ENCODE measurements around the gene SCAF4. TPM values are rescaled to one million over a fixed set of nuclear protein-coding genes. Genes with fewer than 3 reads are reported as not detected.

The SCAF4 gene
- total RNA-seq, 1 donor from 2014 or later, result 33.4 TPM

DNA sequence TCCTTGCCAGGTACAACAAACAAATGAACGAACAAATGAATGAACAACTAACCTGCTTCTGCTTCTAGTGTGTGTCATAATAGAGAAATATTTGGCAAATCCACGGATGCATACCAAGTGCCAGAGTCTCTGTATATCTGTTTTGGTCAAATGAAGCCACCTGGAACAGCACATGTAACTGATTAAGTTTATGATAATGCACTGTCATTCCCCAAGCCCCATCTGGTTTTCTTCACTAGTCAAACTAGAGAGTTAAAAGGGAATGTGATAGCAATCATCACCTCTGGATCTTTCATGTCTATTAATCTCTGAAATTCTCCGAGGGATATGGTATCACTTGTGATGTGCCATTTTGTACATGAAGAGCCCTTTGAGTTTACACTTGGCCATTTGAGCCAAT lies 21.0 kb upstream of the SCAF4 start:
- no peak for DNase-seq
- H3K4me1 ChIP-seq, result no peaks in the 10 kb centered on the region
- H3K9me3 ChIP-seq, result no peaks in the 10 kb centered on the region
- TF ChIP-seq, protein P1, sequence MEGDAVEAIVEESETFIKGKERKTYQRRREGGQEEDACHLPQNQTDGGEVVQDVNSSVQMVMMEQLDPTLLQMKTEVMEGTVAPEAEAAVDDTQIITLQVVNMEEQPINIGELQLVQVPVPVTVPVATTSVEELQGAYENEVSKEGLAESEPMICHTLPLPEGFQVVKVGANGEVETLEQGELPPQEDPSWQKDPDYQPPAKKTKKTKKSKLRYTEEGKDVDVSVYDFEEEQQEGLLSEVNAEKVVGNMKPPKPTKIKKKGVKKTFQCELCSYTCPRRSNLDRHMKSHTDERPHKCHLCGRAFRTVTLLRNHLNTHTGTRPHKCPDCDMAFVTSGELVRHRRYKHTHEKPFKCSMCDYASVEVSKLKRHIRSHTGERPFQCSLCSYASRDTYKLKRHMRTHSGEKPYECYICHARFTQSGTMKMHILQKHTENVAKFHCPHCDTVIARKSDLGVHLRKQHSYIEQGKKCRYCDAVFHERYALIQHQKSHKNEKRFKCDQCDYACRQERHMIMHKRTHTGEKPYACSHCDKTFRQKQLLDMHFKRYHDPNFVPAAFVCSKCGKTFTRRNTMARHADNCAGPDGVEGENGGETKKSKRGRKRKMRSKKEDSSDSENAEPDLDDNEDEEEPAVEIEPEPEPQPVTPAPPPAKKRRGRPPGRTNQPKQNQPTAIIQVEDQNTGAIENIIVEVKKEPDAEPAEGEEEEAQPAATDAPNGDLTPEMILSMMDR (IDR thresholded peaks at IDR 0.05), result no peak
- H3K36me3 ChIP-seq, result no peaks in the 10 kb centered on the region
- H3K27ac ChIP-seq, result no peak overlapping the region
- H3K27me3 ChIP-seq (ENCODE audit: low read depth), result no peaks in the 10 kb centered on the region
- ATAC-seq, result no peak
- no peak overlapping the region for H3K4me3 ChIP-seq
- intact Hi-C loops (cut with DNase I), result no loop called here

DNA sequence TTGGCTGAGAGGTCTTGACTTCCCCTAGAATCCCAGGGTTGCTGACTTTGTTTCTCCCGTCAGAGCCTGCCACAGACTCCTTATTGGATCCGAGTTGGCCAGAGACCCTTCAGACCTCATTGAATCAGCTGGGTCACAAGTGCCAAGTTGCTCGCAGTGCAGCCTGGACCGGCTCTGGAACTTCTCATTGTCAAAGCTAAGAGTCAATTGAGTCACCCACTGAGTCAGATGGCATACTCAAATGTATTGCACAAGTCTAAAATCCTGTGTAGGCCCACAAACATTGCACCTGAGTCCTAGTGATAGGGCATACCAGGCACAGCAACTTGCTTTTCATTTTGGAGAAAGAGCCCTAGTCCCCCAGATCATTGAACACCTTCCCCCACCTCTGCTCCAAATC lies 20.4 kb upstream of the SCAF4 start:
- Histone ChIP-seq H3K4me3 (no peak overlapping the region), H3K9me3 (no peaks in the 10 kb centered on the region), H3K27ac (no peak overlapping the region), H3K36me3 (no peaks in the 10 kb centered on the region), H3K27me3 (ENCODE audit: low read depth) (no peaks in the 10 kb centered on the region), H3K4me1 (no peaks in the 10 kb centered on the region)
- no peak for ATAC-seq
- TF ChIP-seq, protein P1 (IDR thresholded peaks at IDR 0.05), result no peak
- no peak for DNase-seq
- intact Hi-C loops (cut with DNase I), result no loop called here

DNA sequence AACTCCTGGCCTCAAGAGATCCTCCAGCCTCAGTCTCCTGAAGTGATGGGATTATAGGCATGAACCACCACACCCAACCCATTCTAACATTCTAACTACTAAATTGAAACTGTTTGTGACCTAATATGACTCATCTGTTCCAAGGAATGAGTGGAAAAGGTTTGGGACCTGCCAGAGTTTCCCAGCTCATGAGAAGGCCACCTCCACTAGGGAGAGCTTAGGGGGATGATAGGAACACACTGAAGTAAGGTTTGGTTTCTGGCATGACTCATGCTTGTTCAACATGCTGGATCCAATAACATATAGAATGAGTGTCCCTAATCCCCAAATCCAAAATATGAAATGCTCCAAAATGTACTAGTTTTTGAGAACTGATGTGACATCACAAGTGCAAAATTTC lies 18.9 kb upstream of the SCAF4 start:
- ATAC-seq (no peak), DNase-seq (no peak)
- no peaks in the 10 kb centered on the region for H3K36me3 ChIP-seq
- TF ChIP-seq, protein P1 (IDR thresholded peaks at IDR 0.05), result no peak
- no peak overlapping the region for H3K4me3 ChIP-seq
- H3K4me1 ChIP-seq, result no peaks in the 10 kb centered on the region
- H3K27me3 ChIP-seq (ENCODE audit: low read depth), result no peaks in the 10 kb centered on the region
- intact Hi-C loops (cut with DNase I), result no loop called here
- H3K27ac ChIP-seq, result no peak overlapping the region
- peaks cover 6% of the 10 kb centered on the region for H3K9me3 ChIP-seq

DNA sequence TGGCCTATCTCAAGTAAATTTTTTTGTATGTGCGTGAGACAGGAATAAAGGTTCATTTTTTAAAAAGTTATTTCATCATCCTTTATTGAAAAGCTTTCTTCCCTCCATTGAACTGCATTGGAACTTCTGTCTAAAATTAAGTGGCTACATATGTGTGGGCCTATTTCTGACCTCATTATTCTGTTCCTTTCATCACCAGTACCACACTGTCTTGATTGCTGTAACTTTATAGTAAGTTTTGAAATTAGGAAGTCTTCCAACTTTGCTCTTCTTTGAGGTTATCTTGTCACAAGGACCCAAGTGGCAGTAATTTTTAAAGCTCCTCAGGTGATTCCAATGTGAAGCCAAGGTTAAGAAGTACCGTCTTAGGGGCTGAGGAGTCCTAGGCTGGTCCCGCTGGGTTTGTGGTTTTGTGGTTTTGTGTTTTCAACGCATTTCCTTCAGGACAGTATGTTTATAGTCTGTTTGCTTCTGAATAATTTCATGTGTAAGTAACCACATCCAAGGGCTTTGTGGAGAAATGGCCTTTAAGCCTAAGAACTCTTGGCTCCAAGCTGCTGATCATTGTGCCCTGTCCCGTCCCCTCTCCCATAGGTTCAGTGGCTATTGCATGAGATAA lies 12.4 kb upstream of the SCAF4 start:
- Histone ChIP-seq H3K4me3 (no peak overlapping the region), H3K36me3 (no peaks in the 10 kb centered on the region), H3K27ac (no peak overlapping the region), H3K9me3 (peaks cover 6% of the 10 kb centered on the region), H3K27me3 (ENCODE audit: low read depth) (no peaks in the 10 kb centered on the region), H3K4me1 (no peaks in the 10 kb centered on the region)
- ATAC-seq (no peak), DNase-seq (no peak)
- TF ChIP-seq, protein P1 (IDR thresholded peaks at IDR 0.05), result no peak
- intact Hi-C loops (cut with DNase I), result no loop called here

DNA sequence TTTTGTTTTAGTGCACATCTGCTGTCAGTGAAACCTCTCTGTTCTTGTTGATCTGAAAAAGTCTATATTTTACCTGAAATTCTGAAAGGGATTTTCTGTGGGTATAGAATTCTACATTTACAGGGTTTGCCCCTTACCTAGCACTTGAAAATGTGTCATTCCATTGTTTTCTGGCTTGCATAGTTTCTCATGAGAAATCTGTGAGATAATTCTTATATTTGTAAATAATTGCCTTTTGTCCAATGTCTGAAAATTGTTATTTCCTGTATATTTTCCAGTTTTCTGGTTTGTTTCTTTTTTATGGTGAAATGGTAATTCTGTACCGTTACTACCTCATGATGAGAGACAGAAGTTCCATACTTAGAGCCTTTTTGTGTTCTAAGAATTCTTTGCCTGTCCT lies 11.8 kb upstream of the SCAF4 start:
- TF ChIP-seq, protein P1 (IDR thresholded peaks at IDR 0.05), result no peak
- Histone ChIP-seq H3K4me1 (no peaks in the 10 kb centered on the region), H3K27ac (no peak overlapping the region), H3K9me3 (peaks cover 6% of the 10 kb centered on the region), H3K36me3 (no peaks in the 10 kb centered on the region), H3K4me3 (no peak overlapping the region), H3K27me3 (ENCODE audit: low read depth) (no peaks in the 10 kb centered on the region)
- no peak for DNase-seq
- ATAC-seq, result no peak
- intact Hi-C loops (cut with DNase I), result no loop called here
